HS-5 (cell line): ENCODE data around the gene EVC2.
"Not testable (repeated sequence)": the region's sequence is repeated elsewhere in the genome, so short reads cannot be mapped to it uniquely, and the experiment has no call there.

Experiments
- DNase-seq: peaks from one replicate; pipeline ENCODE4 v3.0.0-alpha.2; 2012; ENCODE audit warnings: low read depth

The EVC2 gene

GRCh38 chr4:5619913-5620625, 88.3 kb downstream of the EVC2 start:
- DNase-seq = no peak

- no peak for DNase-seq
Measured at GRCh38 chr4:5618051-5618960, 90.1 kb downstream of the EVC2 start.

- no peak for DNase-seq
Measured at GRCh38 chr4:5616331-5616950, 91.9 kb downstream of the EVC2 start.

DNA sequence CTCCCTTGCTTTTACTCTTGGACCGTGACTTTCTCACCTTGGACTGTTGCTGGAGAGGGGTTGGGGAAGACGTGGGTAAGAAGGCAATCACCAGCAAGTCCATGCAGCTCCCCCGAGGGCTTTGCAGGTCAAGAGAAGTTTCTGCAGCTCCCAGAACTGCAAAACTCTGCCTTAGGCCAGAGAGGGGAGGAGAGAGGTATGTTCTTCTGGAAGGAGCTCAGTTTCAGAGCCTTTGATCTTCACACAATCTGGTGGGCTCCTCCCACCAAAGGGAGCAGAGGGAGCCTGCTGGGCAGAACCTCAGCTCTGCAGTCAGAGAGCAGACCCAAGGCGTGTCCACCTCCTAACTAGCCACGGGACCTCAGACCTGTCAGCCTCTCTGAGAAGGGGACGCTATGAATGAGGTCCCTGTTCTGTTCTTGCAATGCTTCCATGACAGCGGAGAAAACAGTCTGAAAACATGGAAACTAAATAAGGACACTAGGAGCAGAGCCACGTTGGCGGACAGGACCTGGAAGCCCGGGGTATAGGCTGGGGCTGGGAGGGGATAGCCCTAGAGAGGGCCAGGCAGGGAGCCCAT, 92.8 kb downstream of the EVC2 start:
- DNase-seq = no peak

DNA sequence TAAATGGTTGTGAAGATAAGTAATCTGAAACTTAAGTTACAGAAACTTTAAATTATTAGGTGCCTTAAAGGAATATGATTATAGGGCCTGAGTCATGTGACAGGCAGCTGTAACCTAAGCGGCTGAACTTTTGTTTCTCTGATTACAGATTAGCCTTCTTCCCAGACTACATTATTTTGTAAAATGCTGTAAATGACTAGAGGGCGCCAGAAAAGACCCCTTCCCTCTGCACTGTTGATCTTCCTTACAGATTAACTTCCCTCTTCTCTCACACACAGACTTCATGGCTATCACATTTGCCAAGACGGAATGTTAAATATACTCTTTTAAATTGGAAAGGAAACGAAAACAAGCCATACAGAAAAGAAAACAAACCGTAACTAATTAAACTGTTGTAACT, 96.6 kb downstream of the EVC2 start:
- DNase-seq = no peak

DNA sequence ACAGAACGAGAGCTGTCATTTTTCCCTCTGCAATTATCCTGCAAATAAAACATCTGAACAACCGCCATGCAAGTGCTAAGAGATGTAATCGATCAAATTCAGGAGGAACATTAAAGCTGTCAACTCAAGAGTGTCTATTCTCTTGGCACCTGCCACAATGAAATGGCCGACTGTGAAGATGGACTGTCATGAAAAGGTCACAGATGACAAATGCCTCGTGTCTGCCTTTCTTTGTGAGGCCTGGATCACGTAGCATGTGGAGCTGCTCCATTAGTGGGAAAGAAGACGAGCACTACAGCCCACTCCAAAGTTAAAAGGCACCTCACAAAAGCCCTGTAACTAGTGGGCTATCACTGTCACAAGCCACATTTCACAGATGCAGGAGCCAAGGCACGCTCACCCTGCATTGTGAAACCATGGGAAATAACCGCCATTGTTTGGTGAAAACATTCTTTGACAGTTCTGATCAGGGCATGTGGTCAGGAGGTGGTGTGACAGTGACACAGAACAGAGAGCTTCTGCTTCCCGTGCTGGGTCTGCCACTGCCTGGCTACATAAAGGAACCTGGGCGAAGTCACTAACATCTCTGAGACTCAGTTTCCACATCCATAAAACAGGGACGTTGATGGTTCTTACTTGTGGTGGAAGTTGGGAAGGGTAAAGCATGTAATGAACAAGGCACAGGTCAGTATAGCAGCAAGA, 98.9 kb downstream of the EVC2 start:
- DNase-seq = no peak

GRCh38 chr4:5593828-5594227, 114.5 kb downstream of the EVC2 start:
- not testable (repeated sequence) for DNase-seq

- DNase-seq = no peak
Measured at GRCh38 chr4:5592272-5592671, 116.1 kb downstream of the EVC2 start.

DNA sequence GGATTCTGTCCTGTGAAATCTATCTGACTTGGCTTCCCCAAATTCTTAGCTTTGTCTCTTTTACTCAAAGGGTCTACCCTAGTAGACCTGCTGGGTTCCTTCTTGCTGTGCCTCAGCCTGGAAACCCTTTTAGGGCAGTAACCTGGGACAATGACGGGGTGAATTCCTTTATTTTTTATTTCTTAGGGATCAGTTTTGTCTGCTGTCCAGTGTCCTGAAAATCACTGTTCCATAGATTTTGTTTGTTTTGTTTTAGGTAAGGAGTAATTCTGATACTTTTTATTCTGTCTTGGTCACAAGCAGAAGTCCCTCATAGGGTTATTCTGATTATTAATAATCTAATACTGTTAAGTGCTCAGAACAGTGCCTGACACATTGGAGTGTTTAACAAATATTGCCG, 118.9 kb downstream of the EVC2 start:
- no peak for DNase-seq

- no peak for DNase-seq
Measured at GRCh38 chr4:5588046-5588445, 120.3 kb downstream of the EVC2 start.

- DNase-seq = no peak
Measured at GRCh38 chr4:5575941-5576340, 132.4 kb downstream of the EVC2 start.

- no peak for DNase-seq
Measured at GRCh38 chr4:5574386-5574785, 134.0 kb downstream of the EVC2 start.

- no peak for DNase-seq
Measured at GRCh38 chr4:5573965-5574364, 134.4 kb downstream of the EVC2 start.

DNA sequence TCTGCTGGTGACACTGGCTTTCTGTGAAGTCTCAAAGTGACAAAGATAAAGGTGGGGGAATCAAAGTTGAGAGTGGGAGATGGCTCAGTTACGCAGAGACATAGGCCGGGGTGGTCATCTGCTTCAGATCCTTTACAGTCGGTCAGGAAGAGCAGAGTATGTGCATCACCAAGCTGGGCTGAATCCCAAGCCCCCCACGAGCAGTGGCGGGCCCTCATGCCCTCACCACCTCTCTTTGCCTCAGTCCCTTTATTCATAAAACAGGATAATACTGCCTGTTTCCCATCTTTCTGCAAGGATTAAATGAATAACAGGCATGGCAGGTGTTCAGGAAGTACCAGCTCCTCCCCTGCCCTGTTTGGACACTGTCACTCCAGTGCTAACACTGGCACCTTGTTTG, 135.6 kb downstream of the EVC2 start:
- DNase-seq = no peak

DNA sequence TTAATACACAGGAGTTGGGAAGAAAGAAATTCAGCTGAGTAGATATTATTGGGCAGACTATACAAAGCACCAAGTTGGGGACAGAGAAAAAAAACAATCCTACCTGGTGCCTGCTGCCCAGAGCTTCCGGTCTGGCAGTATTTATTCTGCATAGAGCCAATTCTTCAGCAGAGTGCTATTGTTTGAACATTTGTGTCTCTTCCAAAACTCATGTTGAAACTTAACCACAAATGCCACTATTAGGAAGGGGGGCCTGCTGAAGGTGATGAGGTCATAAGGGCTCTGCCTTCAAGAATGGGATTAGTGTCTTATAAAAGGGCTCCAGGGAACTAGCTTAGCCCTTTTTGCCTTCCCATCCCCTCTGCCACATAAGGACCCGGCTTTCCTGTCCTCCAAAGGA, 136.2 kb downstream of the EVC2 start:
- no peak for DNase-seq

DNA sequence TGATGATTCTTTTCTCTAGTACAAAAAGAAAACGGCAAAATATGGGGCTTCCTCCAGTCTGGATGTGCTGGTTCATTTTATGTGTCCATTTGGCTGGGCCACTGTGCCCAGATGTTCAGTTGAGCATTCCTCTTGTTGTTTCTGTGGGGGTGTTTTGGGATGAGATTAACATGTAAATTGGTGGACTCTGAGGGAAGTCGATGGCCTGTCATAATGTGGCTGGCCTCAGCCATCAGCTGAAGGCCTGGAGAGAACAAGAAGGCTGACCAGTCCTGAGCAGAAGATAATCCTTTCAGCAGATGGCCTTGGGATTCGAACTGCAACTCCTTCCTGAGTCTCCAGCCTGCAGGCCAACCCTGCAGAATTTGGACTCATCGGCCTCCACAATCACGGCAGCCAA, 136.7 kb downstream of the EVC2 start:
- DNase-seq = no peak

GRCh38 chr4:5569451-5569850, 138.9 kb downstream of the EVC2 start:
- no peak for DNase-seq

DNA sequence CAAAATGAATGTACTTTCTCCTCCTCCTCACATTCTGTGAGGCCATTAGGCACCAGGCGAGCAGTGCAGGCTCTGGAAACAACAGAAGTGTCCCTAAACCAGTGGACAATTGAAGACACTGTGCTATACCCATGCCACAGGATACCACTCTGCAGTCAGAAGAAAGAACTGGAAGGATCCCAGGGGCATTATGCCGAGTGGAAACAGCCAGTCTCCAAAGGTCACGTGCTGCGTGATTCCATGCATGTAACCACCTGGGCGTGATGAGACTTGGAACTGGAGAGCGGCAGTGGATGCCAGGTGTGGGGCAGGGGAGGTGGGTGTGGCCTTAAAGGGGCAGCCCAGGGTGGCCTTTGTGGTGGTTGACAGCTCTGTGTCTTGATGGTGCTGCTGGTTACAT, 139.4 kb downstream of the EVC2 start:
- DNase-seq = no peak

DNA sequence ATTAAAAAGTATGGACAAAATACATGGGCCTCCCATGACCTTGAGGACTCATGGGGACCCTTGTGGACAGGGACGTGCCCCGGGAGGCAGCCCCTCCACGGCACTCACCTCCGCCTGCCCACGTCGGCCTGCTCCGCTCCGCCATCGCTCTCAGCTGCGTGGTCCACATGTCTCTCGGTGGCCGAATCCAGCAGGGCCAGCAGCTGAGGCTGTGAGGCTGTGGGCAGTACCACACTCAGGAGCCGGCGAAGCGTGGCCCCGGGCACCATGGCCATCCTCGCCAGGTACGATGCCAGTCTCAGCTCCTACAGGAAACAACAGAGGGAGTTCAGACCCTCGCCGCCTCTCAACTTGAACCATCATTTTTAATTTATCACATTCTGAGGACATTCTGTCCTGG, 140.0 kb downstream of the EVC2 start:
- DNase-seq = no peak

DNA sequence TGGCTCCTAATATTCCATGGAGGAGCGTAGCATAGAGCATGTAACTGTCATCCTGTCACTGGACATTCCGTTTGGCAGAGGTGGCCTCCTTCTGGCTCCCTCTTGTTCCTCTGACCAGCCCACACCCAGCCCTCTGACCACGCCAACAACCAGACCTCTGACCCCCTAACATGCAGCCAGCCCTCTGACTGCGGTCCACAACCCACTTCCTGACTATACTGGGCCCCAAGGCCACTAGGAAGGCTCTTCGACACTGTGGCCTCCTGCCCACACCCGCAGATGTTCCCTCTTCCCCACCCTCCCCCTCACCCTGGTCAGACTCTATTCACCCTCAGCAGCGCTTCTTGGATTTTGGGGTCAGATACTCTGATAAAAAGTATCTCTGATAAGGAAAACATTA, 141.4 kb downstream of the EVC2 start:
- DNase-seq = no peak

DNA sequence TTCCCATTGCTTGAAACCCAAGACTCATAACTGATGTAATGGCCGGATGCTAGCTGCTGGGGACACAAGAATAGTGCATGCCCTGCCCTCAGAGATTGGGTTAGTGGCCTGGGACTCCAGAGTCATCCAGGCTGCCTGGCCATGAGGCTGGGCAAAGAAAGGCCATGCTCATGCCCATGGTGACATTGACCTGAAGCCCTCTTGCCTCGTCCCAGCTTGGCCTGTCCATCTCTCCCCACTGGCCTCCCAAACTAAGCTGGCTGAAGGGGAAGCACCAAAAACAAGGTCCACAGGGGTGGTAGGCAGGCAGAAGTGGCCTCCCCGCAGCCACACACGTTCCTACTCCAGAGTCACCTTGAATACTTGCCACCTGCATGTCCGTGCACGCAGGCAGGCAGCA, 141.8 kb downstream of the EVC2 start:
- no peak for DNase-seq

DNA sequence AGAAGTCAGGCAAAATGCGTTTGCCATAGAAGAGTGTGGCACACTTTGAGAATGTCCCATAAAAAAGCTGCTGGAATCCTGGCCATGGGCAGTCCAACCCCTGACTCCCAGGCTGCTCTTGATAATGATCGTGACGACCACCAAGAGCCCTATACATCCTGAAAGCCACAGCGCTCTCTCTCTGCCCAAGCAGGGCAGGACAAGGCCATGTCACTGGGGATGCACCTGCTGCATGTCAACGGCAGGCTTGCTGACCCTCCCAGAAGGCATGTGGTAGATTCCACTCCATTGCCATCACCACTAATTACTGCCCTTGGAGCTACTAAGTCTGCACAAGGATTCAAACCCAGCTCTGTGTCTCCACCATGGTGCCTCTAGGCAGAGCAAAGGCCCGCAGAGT, 144.5 kb downstream of the EVC2 start:
- no peak for DNase-seq
